Natural killer cell (primary cell): ENCODE data around the gene GREB1. TPM values are rescaled to one million over a fixed set of nuclear protein-coding genes. Genes with fewer than 3 reads are reported as not detected.

Experiments
- ATAC-seq, 3 donors: fragments of 150-1000 bp in 2 of 3; fragments of 200-7000 bp in 1 of 3; cut with Tn5 transposase; 1 replicate in 1 of 3; 2 replicates in 2 of 3; pipeline ENCODE4 v1.10.0; 2021; ENCODE audit warnings: mild to moderate bottlenecking in 2 of 3, moderate library complexity in 2 of 3
- DNase-seq, 2 donors: peaks; one replicate each; pipeline versions ENCODE4 v3.0.0 to v3.0.0-alpha.2; 2013 to 2021; ENCODE audit warnings: mixed read lengths in 1 of 2
- H3K27ac ChIP-seq: one replicate; pipeline ENCODE4 v1.5.1; 2013; ENCODE audit warnings: mild to moderate bottlenecking, low read length
- H3K27me3 ChIP-seq: one replicate; pipeline ENCODE4 v1.6.1; 2013; ENCODE audit warnings: low read length; ENCODE audit not compliant: control insufficient read depth, insufficient read depth
- H3K36me3 ChIP-seq: one replicate; pipeline ENCODE4 v1.6.1; 2013; ENCODE audit warnings: low read length; ENCODE audit not compliant: control insufficient read depth, insufficient read depth
- H3K4me1 ChIP-seq: one replicate; pipeline ENCODE4 v1.6.1; 2013; ENCODE audit warnings: low read length; ENCODE audit not compliant: control insufficient read depth, insufficient read depth
- H3K4me3 ChIP-seq: one replicate; pipeline ENCODE4 v1.5.1; 2013; ENCODE audit warnings: low read length
- H3K9me3 ChIP-seq: one replicate; pipeline ENCODE4 v1.6.1; 2013; ENCODE audit warnings: low read length; ENCODE audit not compliant: control insufficient read depth, insufficient read depth
- H3K27ac Mint-ChIP-seq, 2 donors: one replicate each; pipeline ENCODE4 v1.8.0; 2022; ENCODE audit warnings: mild to moderate bottlenecking in 2 of 2, mixed read lengths in 2 of 2, moderate library complexity in 1 of 2
- H3K27me3 Mint-ChIP-seq, 2 donors: one replicate each; pipeline ENCODE4 v1.8.0; 2022; ENCODE audit warnings: low read depth in 2 of 2, mixed read lengths in 2 of 2
- H3K36me3 Mint-ChIP-seq: one replicate; pipeline ENCODE4 v1.8.0; 2022; ENCODE audit warnings: mixed read lengths
- H3K4me1 Mint-ChIP-seq, 2 donors: one replicate each; pipeline ENCODE4 v1.8.0; 2022; ENCODE audit warnings: mixed read lengths in 2 of 2
- H3K4me3 Mint-ChIP-seq: one replicate; pipeline ENCODE4 v1.8.0; 2022; ENCODE audit warnings: mild to moderate bottlenecking, moderate library complexity, mixed read lengths
- H3K9me3 Mint-ChIP-seq, 2 donors: one replicate each; pipeline ENCODE4 v1.8.0; 2022; ENCODE audit warnings: mixed read lengths in 2 of 2
- CTCF ChIP-seq: fragments of 200-600 bp; IDR thresholded peaks from one replicate; pipeline ENCODE4 v1.8.0; 2022; ENCODE audit warnings: antibody characterized with exemption
- WGBS: methylation state at CpG from one replicate; pipeline ENCODE4 v1.1.7; 2013; ENCODE audit warnings: missing lambda C conversion rate; ENCODE audit not compliant: insufficient coverage; 5-methylcytosine and 5-hydroxymethylcytosine counted together
- intact Hi-C: fragments of 100-400 bp; cut with micrococcal nuclease; formaldehyde crosslinking; loops from one replicate; pipeline ENCODE4 v1.14.2; 2022
- total RNA-seq, 4 donors: library from RNA; stranded (reverse); fragments of 120-200 nt in 1 of 4; gene quantifications; one replicate each; pipeline versions ENCODE4 v1.2.3 to v1.2.4, GENCODE V29; 2013 to 2022

Gene GREB1
- total RNA-seq, 3 donors from 2014 or later (not counting 1 experiment from before 2014, with no cell fraction given) = 0.85 to 2.5 (median 2.4) TPM

- H3K4me1 Mint-ChIP-seq = no peaks in the 10 kb centered on the region
Measured at GRCh38 chr2:11528228-11528627, 5.6 kb upstream of the GREB1 start.

GRCh38 chr2:11530864-11531465, 2.9 kb upstream of the GREB1 start:
- WGBS = 78% methylated on average over 3 of the region's 6 CpGs
- no peak overlapping the region for H3K27ac ChIP-seq
- H3K27ac Mint-ChIP-seq = no peak overlapping the region
- no peaks in the 10 kb centered on the region for H3K9me3 Mint-ChIP-seq
- H3K36me3 Mint-ChIP-seq = no peaks in the 10 kb centered on the region
- ATAC-seq = no peak
- no peaks in the 10 kb centered on the region for H3K27me3 ChIP-seq
- H3K36me3 ChIP-seq = no peaks in the 10 kb centered on the region
- intact Hi-C loops = no loop called here
- DNase-seq = no peak
- no peak overlapping the region for H3K4me3 ChIP-seq
- TF ChIP-seq CTCF = no peak
- H3K9me3 ChIP-seq = no peaks in the 10 kb centered on the region
- no peaks in the 10 kb centered on the region for H3K4me1 ChIP-seq
- H3K27me3 Mint-ChIP-seq = peaks cover 20 to 57% of the 10 kb centered on the region in 2 donors
- H3K4me1 Mint-ChIP-seq = no peaks in the 10 kb centered on the region
- H3K4me3 Mint-ChIP-seq = no peak overlapping the region

More at GRCh38 chr2:11528228-11528627, 5.6 kb upstream of the GREB1 start:
- Histone ChIP-seq H3K27ac (no peak overlapping the region), H3K9me3 (no peaks in the 10 kb centered on the region), H3K27me3 (no peaks in the 10 kb centered on the region), H3K4me1 (no peaks in the 10 kb centered on the region), H3K36me3 (no peaks in the 10 kb centered on the region), H3K4me3 (no peak overlapping the region)
- DNase-seq (no peak), ATAC-seq (no peak)
- H3K9me3 Mint-ChIP-seq = no peaks in the 10 kb centered on the region
- H3K36me3 Mint-ChIP-seq = no peaks in the 10 kb centered on the region
- intact Hi-C loops = no loop called here
- no peak overlapping the region for H3K27ac Mint-ChIP-seq
- no peak for TF ChIP-seq CTCF
- peaks cover 23 to 46% of the 10 kb centered on the region in 2 donors for H3K27me3 Mint-ChIP-seq
- WGBS = 60% methylated on average over 1 of the region's 3 CpGs
- H3K4me3 Mint-ChIP-seq = no peak overlapping the region

GRCh38 chr2:11532416-11533055, 1.3 kb upstream of the GREB1 start:
- Histone ChIP-seq H3K9me3 (no peaks in the 10 kb centered on the region), H3K36me3 (no peaks in the 10 kb centered on the region), H3K27ac (no peak overlapping the region), H3K4me3 (no peak overlapping the region), H3K27me3 (no peaks in the 10 kb centered on the region), H3K4me1 (no peaks in the 10 kb centered on the region)
- DNase-seq (no peak), ATAC-seq (no peak)
- Mint-ChIP-seq H3K4me1 (no peaks in the 10 kb centered on the region), H3K9me3 (no peaks in the 10 kb centered on the region), H3K27me3 (peaks cover 23 to 52% of the 10 kb centered on the region in 2 donors), H3K4me3 (no peak overlapping the region), H3K27ac (no peak overlapping the region), H3K36me3 (no peaks in the 10 kb centered on the region)
- intact Hi-C loops = no loop called here
- 65% methylated on average over 10 of the region's 10 CpGs for WGBS
- TF ChIP-seq CTCF = no peak
